Middle frontal gyrus (tissue), 1 donor: ENCODE measurements around the gene ABHD5.

Experiments used
- DNase-seq: peaks from one replicate; pipeline ENCODE4 v3.0.0-alpha.2; 2015; ENCODE audit warnings: low spot score; ENCODE audit errors: extremely low spot score

ABHD5 gene

DNA sequence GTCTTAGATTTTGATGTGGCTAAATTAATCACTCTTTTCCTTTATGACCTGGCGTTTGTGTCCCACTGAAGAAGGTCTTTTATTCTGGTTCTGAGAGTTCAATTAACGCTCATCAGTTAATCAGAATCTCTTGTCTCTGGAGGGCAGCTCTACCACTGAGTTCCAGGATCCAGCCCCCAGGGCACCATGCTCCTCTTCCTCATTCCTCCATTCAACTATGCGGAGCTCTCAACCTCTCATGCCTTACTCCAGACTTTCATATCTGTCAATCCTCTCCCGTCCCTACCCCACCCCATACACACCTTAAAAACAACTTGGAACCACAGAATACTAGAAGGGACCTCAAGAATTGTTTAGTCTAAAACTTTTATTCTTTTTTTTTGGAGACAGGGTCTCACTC, 4.8 kb upstream of the ABHD5 start:
- no peak for DNase-seq

- no peak for DNase-seq
These were observed 4.4 kb upstream of the ABHD5 start for GRCh38 chr3:43686333-43686699.

GRCh38 chr3:43686700-43687498, 3.8 kb upstream of the ABHD5 start:
- no peak for DNase-seq

- no peak for DNase-seq
These were observed 3.3 kb upstream of the ABHD5 start for GRCh38 chr3:43687499-43687811.

- DNase-seq: no peak
These were observed 2.5 kb upstream of the ABHD5 start for GRCh38 chr3:43688245-43688650.

- DNase-seq: no peak
These were observed 1.6 kb upstream of the ABHD5 start for GRCh38 chr3:43689166-43689565.

GRCh38 chr3:43689766-43690399, 855 bp upstream of the ABHD5 start:
- no peak for DNase-seq

DNA sequence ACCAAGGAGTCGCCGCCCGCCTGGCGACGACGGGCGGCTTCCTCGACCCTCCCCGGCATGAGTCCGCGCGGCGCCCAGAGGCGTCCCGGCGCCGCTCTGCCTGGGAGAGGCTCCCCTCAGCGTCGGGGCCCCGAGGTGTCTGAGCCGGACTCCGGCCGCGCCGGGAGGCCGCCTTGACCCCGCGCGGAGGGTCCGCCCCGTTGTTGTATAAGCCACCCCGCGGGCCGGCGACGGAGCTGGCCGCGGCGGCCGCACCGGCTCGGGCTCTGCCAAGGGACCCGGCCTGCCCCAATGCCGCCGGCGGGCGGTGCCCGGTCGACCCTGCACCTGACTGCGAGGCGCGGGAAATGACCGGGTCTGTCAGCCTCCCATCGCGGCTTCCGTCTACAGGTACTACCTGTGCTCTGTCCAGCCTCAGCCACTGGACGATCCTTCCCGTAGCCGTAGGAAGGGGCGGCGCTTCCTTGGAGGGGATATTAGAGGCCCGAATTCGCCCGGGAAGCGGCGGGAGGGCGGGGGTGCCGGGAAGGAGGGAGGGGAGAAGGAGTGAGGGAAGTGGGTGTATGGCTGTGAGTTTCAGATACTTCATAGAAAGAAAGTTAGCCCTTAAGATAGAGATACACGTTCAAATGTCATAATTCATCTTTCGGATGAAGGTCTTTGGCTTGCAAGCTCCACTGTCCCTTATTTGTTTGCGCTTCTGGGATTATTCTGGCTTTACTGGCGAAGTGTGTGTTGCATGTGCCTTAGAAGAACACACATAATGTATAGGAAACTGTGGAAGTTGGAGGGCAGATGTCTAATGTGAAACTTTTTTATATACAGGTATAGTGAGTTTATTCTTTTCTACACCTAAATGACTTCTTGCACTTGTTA, 620 bp downstream of the ABHD5 start:
- no peak for DNase-seq

DNA sequence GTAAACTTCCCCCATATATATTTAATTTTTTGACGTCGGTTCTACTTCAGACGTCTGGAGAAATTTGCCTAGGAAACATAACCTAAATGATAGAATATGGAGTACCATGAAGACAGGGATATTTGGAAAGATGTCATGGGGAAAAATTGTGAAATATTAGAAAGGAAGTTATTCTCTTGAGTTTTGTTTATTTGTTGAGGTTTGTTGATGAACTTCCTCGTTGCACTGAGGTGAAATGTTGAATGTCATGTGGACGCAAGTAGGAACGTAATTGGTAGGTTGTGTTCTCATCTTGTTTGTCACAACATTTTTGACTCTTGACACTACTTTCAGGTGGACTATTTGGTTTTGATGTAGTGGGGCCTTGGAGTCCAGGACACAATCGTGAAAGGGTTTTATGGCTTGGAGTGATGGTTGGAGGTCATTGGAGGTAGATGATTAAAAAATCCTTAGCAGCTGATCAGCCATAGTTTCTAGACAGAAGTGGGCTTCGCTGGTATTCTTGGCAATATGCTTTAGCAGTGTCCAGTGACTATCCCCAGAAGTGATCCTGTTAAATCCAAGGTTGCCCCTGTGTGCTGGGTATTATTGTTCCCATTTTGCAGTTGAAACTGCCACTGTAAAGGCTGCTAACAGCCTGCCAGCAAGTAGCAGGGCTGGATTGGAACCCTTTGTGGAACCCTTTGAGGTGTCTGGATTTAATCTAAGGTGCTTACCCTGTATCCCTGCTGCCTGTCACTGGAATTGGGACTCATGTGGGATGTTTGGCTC, 1.5 kb downstream of the ABHD5 start:
- no peak for DNase-seq

- no peak for DNase-seq
These were observed 2.2 kb downstream of the ABHD5 start for GRCh38 chr3:43692971-43693370.

- DNase-seq: no peak
These were observed 2.9 kb downstream of the ABHD5 start for GRCh38 chr3:43693594-43693993.

- no peak for DNase-seq
These were observed 4.7 kb downstream of the ABHD5 start for GRCh38 chr3:43695443-43695842.

DNA sequence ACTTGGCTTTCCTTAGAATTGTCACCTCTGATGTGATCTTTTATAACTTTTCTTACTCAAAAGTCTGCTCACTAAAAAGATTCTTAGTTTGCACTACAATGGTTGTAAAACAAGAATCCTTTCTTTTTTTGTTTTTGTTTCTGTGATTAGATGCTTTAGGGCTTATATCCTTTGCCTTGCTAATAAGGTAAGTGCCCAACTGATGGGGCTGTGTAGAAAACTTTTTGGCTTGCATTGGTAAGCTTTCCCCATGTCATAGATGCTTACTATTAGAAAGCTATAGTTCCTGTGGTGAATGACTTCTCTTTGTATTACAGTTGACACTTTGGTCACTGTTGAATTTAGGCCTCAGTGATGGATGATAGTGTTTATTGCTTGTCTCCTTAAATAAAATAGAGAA, 5.1 kb downstream of the ABHD5 start:
- DNase-seq: no peak

DNA sequence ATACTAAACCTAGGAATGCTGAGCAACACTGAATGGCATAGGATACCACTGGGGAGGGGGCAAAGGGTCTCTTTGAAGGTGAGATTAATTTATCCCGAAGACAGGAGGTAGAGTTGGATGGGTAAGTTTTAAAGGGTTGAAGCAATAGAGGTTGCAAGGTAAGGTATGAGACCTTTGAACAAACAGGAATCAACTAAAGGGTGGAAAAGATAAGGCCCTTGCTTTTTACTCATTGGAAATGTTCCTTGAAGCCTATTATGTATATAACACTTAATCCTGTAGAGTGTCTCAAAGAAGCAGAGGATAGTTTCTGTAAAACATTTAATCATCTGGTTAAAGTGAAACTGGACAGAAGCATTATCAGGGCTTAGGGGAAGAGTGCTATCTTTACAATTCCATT, 5.7 kb downstream of the ABHD5 start:
- no peak for DNase-seq

- no peak for DNase-seq
These were observed 6.1 kb downstream of the ABHD5 start for GRCh38 chr3:43696881-43697280.

DNA sequence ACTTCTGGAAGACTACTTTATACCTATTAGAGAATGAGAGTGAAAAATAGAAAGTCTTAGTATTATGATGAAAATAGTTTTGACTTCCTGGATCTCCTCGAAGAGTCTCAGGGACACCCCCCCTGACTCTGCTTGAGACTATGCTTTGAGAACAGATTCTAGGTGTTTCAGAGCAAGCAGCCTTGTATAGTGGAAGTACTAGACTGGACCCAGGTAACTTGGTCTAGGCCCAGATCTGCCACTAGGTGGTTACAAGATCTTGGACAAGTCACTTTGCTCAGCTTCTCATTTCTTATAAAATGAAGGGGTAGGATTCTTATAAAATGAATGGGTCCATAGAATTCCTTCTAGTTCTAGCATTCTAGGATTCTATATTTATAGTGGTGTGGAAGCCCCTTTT, 9.1 kb downstream of the ABHD5 start:
- no peak for DNase-seq

- no peak for DNase-seq
These were observed 14.0 kb downstream of the ABHD5 start for GRCh38 chr3:43704697-43705096.

DNA sequence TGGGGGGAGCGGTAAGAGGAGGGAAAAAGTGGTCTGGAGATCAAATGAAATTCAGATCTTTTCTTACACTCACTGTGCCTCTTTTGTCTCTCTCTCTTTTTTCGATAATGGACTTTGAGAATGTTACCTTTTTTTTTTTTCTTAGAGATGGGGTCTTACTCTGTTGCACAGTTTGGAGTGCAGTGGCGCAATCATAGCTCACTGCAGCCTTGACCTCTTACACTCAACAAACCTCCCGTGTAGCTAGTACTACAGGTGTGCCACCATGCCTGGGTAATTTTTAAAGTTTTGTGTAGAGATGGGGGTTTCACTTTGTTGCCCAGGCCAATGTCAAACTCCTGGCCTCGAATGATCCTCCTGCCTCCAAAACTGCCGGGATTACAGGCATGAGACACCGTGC, 15.6 kb downstream of the ABHD5 start:
- DNase-seq: no peak

- no peak for DNase-seq
These were observed 16.5 kb downstream of the ABHD5 start for GRCh38 chr3:43707266-43707665.

- no peak for DNase-seq
These were observed 17.3 kb downstream of the ABHD5 start for GRCh38 chr3:43707998-43708397.

DNA sequence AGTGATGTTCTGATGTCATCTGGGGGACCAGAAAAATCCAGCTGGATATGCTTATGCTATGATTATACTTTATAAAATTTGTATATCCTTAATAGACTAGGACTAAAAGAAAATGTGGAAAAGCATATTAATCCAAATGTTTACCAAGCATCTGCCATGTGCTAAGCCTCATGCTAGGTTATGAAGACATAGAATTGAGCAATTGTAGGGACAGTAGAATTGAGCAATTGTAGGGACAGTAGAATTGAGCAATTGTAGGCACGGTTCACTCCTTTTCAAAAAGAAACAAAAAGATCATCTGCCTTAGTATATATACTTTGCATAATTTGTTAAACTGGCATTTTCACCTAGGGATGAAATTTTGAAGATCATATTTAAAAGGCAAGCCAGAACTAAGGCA, 18.3 kb downstream of the ABHD5 start:
- no peak for DNase-seq

DNA sequence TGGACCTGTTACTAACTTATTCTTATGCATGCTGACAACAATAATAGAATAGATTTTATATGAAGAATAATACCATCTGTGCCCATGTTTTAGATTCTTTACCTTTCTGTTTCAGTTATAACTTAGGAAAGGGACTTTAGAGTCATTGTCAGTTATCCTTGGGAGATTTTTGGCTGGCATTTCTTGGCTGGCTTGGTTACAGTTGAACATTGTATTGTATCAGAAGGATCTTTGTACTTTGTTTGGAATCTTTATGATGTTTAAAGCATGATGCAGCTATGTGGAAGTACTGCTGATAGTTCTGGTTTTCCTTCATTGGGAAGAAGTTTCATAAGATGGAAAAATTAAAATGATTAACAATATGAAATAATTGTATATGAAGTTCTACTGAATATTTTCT, 19.9 kb downstream of the ABHD5 start:
- DNase-seq: no peak
